OCI-LY7 (cell line): ENCODE data around the gene LY9.

Experiments used
- EZH2phosphoT487 ChIP-seq: fragments of 200-600 bp; sonication (generic); IDR thresholded peaks from 2 replicates; pipeline ENCODE4 v1.6.1; 2018; ENCODE audit warnings: low read depth, borderline replicate concordance, mild to moderate bottlenecking, mixed run types, antibody characterized with exemption, low read length, moderate library complexity, mixed read lengths
- TF ChIP-seq, protein P1 (sequence below): fragments of 200-600 bp; sonication (generic); conservative IDR thresholded peaks from 2 replicates; pipeline ENCODE4 v1.5.1; 2014; ENCODE audit warnings: mild to moderate bottlenecking, antibody characterized with exemption, low read length, moderate library complexity, mixed read lengths

DNA sequence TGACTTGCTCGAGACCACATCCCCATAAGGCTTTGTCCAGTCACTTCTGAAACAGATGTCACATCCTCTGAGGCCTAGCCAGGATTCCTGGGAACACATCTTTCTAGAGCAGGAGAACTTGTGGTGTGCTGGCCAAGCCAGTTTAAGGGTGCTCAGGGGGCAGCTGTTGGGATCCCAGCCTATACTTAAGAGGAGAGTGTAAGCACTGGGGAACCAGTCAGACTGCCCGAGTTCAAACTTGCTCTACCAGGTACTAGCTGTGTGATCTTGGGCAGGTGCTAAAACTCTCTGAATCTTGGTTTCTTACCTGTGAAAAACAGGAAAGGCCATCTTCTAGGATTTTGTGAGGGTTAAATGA lies 15.6 kb upstream of the LY9 start:
- TF ChIP-seq, protein P1, sequence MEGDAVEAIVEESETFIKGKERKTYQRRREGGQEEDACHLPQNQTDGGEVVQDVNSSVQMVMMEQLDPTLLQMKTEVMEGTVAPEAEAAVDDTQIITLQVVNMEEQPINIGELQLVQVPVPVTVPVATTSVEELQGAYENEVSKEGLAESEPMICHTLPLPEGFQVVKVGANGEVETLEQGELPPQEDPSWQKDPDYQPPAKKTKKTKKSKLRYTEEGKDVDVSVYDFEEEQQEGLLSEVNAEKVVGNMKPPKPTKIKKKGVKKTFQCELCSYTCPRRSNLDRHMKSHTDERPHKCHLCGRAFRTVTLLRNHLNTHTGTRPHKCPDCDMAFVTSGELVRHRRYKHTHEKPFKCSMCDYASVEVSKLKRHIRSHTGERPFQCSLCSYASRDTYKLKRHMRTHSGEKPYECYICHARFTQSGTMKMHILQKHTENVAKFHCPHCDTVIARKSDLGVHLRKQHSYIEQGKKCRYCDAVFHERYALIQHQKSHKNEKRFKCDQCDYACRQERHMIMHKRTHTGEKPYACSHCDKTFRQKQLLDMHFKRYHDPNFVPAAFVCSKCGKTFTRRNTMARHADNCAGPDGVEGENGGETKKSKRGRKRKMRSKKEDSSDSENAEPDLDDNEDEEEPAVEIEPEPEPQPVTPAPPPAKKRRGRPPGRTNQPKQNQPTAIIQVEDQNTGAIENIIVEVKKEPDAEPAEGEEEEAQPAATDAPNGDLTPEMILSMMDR = 0 out of 2 replicates have a peak, but pooled peaks have one; percentile 19
- TF ChIP-seq EZH2phosphoT487 = no peak
